H9 (cell line): ENCODE measurements around the gene NKAIN1. TPM values are rescaled to one million over a fixed set of nuclear protein-coding genes. Genes with fewer than 3 reads are reported as not detected.
"Not testable (repeated sequence)": the region's sequence is repeated elsewhere in the genome, so short reads cannot be mapped to it uniquely, and the experiment has no call there.

ENCODE experiments used
- DNase-seq: peaks from one replicate; pipeline ENCODE4 v3.0.0-alpha.2; 2017
- H2AFZ ChIP-seq: one replicate; pipeline ENCODE4 v1.6.1; 2013; ENCODE audit warnings: mild to moderate bottlenecking, low read length, control low read depth, moderate library complexity
- H2AK5ac ChIP-seq: 2 replicates; pipeline ENCODE4 v1.6.1; 2013; ENCODE audit warnings: low read length, control low read depth, mixed read lengths; ENCODE audit not compliant: insufficient read length
- H2BK120ac ChIP-seq: one replicate; pipeline ENCODE4 v1.6.1; 2013; ENCODE audit warnings: low read depth, mild to moderate bottlenecking, low read length, control low read depth, inconsistent platforms; ENCODE audit not compliant: poor library complexity, severe bottlenecking
- H2BK12ac ChIP-seq: 2 replicates; pipeline ENCODE4 v1.6.1; 2013; ENCODE audit warnings: low read length, control low read depth, mixed read lengths, low read depth; ENCODE audit not compliant: insufficient read length
- H2BK15ac ChIP-seq: 2 replicates; pipeline ENCODE4 v1.6.1; 2013; ENCODE audit warnings: low read depth, low read length, control low read depth
- H2BK20ac ChIP-seq: one replicate; pipeline ENCODE4 v1.6.1; 2013; ENCODE audit warnings: low read depth, mild to moderate bottlenecking, low read length, control low read depth, inconsistent platforms; ENCODE audit not compliant: poor library complexity, severe bottlenecking
- H2BK5ac ChIP-seq: 2 replicates; pipeline ENCODE4 v1.6.1; 2013; ENCODE audit warnings: low read length, control low read depth, mixed read lengths; ENCODE audit not compliant: insufficient read length
- H3K14ac ChIP-seq: 2 replicates; pipeline ENCODE4 v1.6.1; 2013; ENCODE audit warnings: low read length, control low read depth; ENCODE audit not compliant: insufficient read depth
- H3K18ac ChIP-seq: 2 replicates; pipeline ENCODE4 v1.6.1; 2013; ENCODE audit warnings: low read depth, mild to moderate bottlenecking, mixed read lengths, low read length, control low read depth; ENCODE audit not compliant: insufficient read length
- H3K23ac ChIP-seq: 2 replicates; pipeline ENCODE4 v1.6.1; 2013; ENCODE audit warnings: low read length, control low read depth, mixed read lengths, low read depth; ENCODE audit not compliant: insufficient read length
- H3K23me2 ChIP-seq: 2 replicates; pipeline ENCODE4 v1.6.1; 2013; ENCODE audit warnings: low read depth, mild to moderate bottlenecking, mixed read lengths, low read length, control low read depth; ENCODE audit not compliant: insufficient read length, poor library complexity, severe bottlenecking
- H3K27ac ChIP-seq: 2 replicates; pipeline ENCODE4 v1.5.1; 2013; ENCODE audit warnings: low read length, control low read depth, mixed read lengths, low read depth; ENCODE audit not compliant: insufficient read length
- H3K27me3 ChIP-seq: 2 replicates; pipeline ENCODE4 v1.6.1; 2013; ENCODE audit warnings: low read length, control low read depth, inconsistent platforms; ENCODE audit not compliant: insufficient read depth
- H3K4ac ChIP-seq: 2 replicates; pipeline ENCODE4 v1.6.1; 2013; ENCODE audit warnings: low read depth, mild to moderate bottlenecking, control low read depth, inconsistent platforms, low read length, moderate library complexity
- H3K4me1 ChIP-seq: 2 replicates; pipeline ENCODE4 v1.6.1; 2013; ENCODE audit warnings: low read length, control low read depth, inconsistent platforms; ENCODE audit not compliant: insufficient read depth
- H3K4me2 ChIP-seq: 2 replicates; pipeline ENCODE4 v1.6.1; 2013; ENCODE audit warnings: low read length, control low read depth, mixed read lengths; ENCODE audit not compliant: insufficient read length, insufficient read depth
- H3K56ac ChIP-seq: 2 replicates; pipeline ENCODE4 v1.6.1; 2013; ENCODE audit warnings: low read depth, mild to moderate bottlenecking, mixed read lengths, low read length, control low read depth; ENCODE audit not compliant: insufficient read length
- H3K79me1 ChIP-seq: 2 replicates; pipeline ENCODE4 v1.6.1; 2013; ENCODE audit warnings: low read depth, mild to moderate bottlenecking, moderate library complexity, low read length, control low read depth, inconsistent platforms; ENCODE audit not compliant: insufficient read depth, poor library complexity, severe bottlenecking
- H3K79me2 ChIP-seq: 2 replicates; pipeline ENCODE4 v1.6.1; 2013; ENCODE audit warnings: low read length, control low read depth, inconsistent platforms; ENCODE audit not compliant: insufficient read depth
- H3K9ac ChIP-seq: 2 replicates; pipeline ENCODE4 v1.6.1; 2013; ENCODE audit warnings: low read length, control low read depth, mixed read lengths; ENCODE audit not compliant: insufficient read length; ENCODE audit errors: extremely low read depth
- H3K9me3 ChIP-seq: one replicate; pipeline ENCODE4 v1.6.1; 2013; ENCODE audit warnings: low read depth, low read length, inconsistent platforms; ENCODE audit not compliant: control insufficient read depth
- H3T11ph ChIP-seq: one replicate; pipeline ENCODE4 v1.6.1; 2013; ENCODE audit warnings: mild to moderate bottlenecking, low read length, control low read depth, inconsistent platforms
- H4K20me1 ChIP-seq: one replicate; pipeline ENCODE4 v1.6.1; 2013; ENCODE audit not compliant: control insufficient read depth, insufficient read length, insufficient read depth
- H4K5ac ChIP-seq: 2 replicates; pipeline ENCODE4 v1.6.1; 2013; ENCODE audit warnings: low read depth, mild to moderate bottlenecking, mixed read lengths, low read length, control low read depth; ENCODE audit not compliant: insufficient read length
- H4K8ac ChIP-seq: replicated peaks from 2 replicates; pipeline ENCODE4 v1.6.1; 2013; ENCODE audit warnings: low read length, control low read depth, mixed read lengths, low read depth; ENCODE audit not compliant: insufficient read length
- H4K91ac ChIP-seq: 2 replicates; pipeline ENCODE4 v1.6.1; 2013; ENCODE audit warnings: low read depth, mild to moderate bottlenecking, moderate library complexity, mixed read lengths, low read length, control low read depth; ENCODE audit not compliant: insufficient read length
- H3K27ac Mint-ChIP-seq, 3 experiments: 2 replicates in 2 of 3; 3 replicates in 1 of 3; pipeline ENCODE4 v1.8.0; 2020 to 2021; ENCODE audit warnings: mixed read lengths in 3 of 3, mild to moderate bottlenecking in 1 of 3, moderate library complexity in 1 of 3
- H3K27me3 Mint-ChIP-seq: 2 replicates; pipeline ENCODE4 v1.8.0; 2021; ENCODE audit warnings: low read depth, mild to moderate bottlenecking, moderate library complexity, mixed read lengths
- H3K36me3 Mint-ChIP-seq, 3 experiments: 2 replicates in 2 of 3; 3 replicates in 1 of 3; pipeline ENCODE4 v1.8.0; 2020 to 2021; ENCODE audit warnings: low read depth in 3 of 3, mixed read lengths in 3 of 3; ENCODE audit not compliant: insufficient read depth in 1 of 3
- H3K4me1 Mint-ChIP-seq, 2 experiments: 2 replicates each; pipeline ENCODE4 v1.8.0; 2020; ENCODE audit warnings: mixed read lengths in 2 of 2
- H3K4me3 Mint-ChIP-seq, 2 experiments: 2 replicates in 1 of 2; 3 replicates in 1 of 2; pipeline ENCODE4 v1.8.0; 2020 to 2021; ENCODE audit warnings: mild to moderate bottlenecking in 2 of 2, mixed read lengths in 2 of 2, moderate library complexity in 1 of 2
- H3K9me3 Mint-ChIP-seq, 2 experiments: 2 replicates in 1 of 2; 3 replicates in 1 of 2; pipeline ENCODE4 v1.8.0; 2020; ENCODE audit warnings: mild to moderate bottlenecking in 2 of 2, mixed read lengths in 2 of 2, moderate library complexity in 1 of 2
- CTCF ChIP-seq: fragments of 200-600 bp; sonication (generic); conservative IDR thresholded peaks from 3 replicates; pipeline ENCODE4 v1.8.0; 2021; ENCODE audit warnings: antibody characterized with exemption, mild to moderate bottlenecking
- WGBS: extraction: QIAGEN DNeasy Blood & Tissue Kit; methylation state at CpG from one replicate; pipeline ENCODE4 v1.1.7; 2013; ENCODE audit warnings: missing lambda C conversion rate, low lambda C conversion rate, mixed read lengths; ENCODE audit not compliant: insufficient read length; ENCODE audit errors: extremely low coverage; 5-methylcytosine and 5-hydroxymethylcytosine counted together
- total RNA-seq: library from RNA; stranded (reverse); gene quantifications from 2 replicates; pipeline ENCODE4 v1.2.1, GENCODE V29; 2021

Gene NKAIN1
- total RNA-seq, 1 experiment from 2014 or later: 25.6 TPM

- WGBS: no CpG with 5 or more reads among the region's 7 CpGs
- peaks cover 0 to 8% of the 10 kb centered on the region in 2 experiments; a peak in 1 of 5 replicates for H3K9me3 Mint-ChIP-seq
- Histone ChIP-seq H3K79me1 (no peaks in the 10 kb centered on the region), H3K27me3 (no peaks in the 10 kb centered on the region), H4K20me1 (no peaks in the 10 kb centered on the region), H3K4me2 (no peak overlapping the region), H2AFZ (no peak overlapping the region), H2BK15ac (no peak overlapping the region), H4K91ac (no peak overlapping the region), H3T11ph (no peak overlapping the region), H4K5ac (no peak overlapping the region), H4K8ac (no peak overlapping the region), H2BK120ac (no peak overlapping the region), H3K27ac (no peak overlapping the region), H3K79me2 (no peaks in the 10 kb centered on the region), H3K56ac (no peak overlapping the region), H3K14ac (no peak overlapping the region), H3K23ac (no peak overlapping the region), H3K18ac (no peak overlapping the region), H3K4ac (no peak overlapping the region), H3K4me1 (no peaks in the 10 kb centered on the region), H2BK20ac (peak overlapping the region; percentile 45), H3K23me2 (no peaks in the 10 kb centered on the region), H2AK5ac (no peak overlapping the region), H3K9me3 (no peaks in the 10 kb centered on the region), H3K9ac (no peak overlapping the region), H2BK5ac (no peak overlapping the region), H2BK12ac (no peak overlapping the region)
- no peaks in the 10 kb centered on the region for H3K27me3 Mint-ChIP-seq
- H3K4me3 Mint-ChIP-seq: no peak overlapping the region
- 0 out of 7 replicates have a peak, but pooled peaks cover 0 to 5% (median 0%) of the 10 kb centered on the region in 3 experiments for H3K36me3 Mint-ChIP-seq
- TF ChIP-seq CTCF: no peak
- H3K4me1 Mint-ChIP-seq: no peaks in the 10 kb centered on the region
- no peak for DNase-seq
- H3K27ac Mint-ChIP-seq: no peak overlapping the region
Observed at GRCh38 chr1:31140299-31140698, 99.4 kb downstream of the NKAIN1 start.

GRCh38 chr1:31138797-31139521 is 100.7 kb downstream of the NKAIN1 start:
- H3K14ac ChIP-seq, H3K27me3 Mint-ChIP-seq, H3K4me2 ChIP-seq, H3K79me1 ChIP-seq, DNase-seq, H3K27ac Mint-ChIP-seq, H3K36me3 Mint-ChIP-seq, H3K79me2 ChIP-seq, H3K9ac ChIP-seq, H3K4me1 Mint-ChIP-seq, H2BK15ac ChIP-seq, H4K8ac ChIP-seq, H3K9me3 ChIP-seq, H3K23me2 ChIP-seq, H3K23ac ChIP-seq, H3T11ph ChIP-seq, H3K27me3 ChIP-seq, H3K18ac ChIP-seq, H2BK12ac ChIP-seq, H2BK120ac ChIP-seq, H4K20me1 ChIP-seq, H4K5ac ChIP-seq, H3K27ac ChIP-seq, H4K91ac ChIP-seq, H3K4me1 ChIP-seq, H2AK5ac ChIP-seq, H2BK5ac ChIP-seq, H3K56ac ChIP-seq, H3K4me3 Mint-ChIP-seq, H2BK20ac ChIP-seq, H3K9me3 Mint-ChIP-seq, H2AFZ ChIP-seq, H3K4ac ChIP-seq: not testable (repeated sequence)
- no CpG with 5 or more reads among the region's 12 CpGs for WGBS
